Skeletal muscle satellite cell (primary cell): ENCODE data around the gene NAP1L4.
A peak's percentile ranks its signal among the peaks of the same experiment; 100 is the strongest.
"Not testable (repeated sequence)": the region's sequence is repeated elsewhere in the genome, so short reads cannot be mapped to it uniquely, and the experiment has no call there.

ENCODE experiments used
- H3K27me3 ChIP-seq: 2 replicates; pipeline ENCODE4 v1.7.0; 2013; ENCODE audit warnings: low read length; ENCODE audit not compliant: control insufficient read depth, insufficient read depth
- H3K36me3 ChIP-seq: 2 replicates; pipeline ENCODE4 v1.7.0; 2013; ENCODE audit warnings: mild to moderate bottlenecking, control low read depth, low read length; ENCODE audit not compliant: insufficient read depth
- H3K4me1 ChIP-seq: 2 replicates; pipeline ENCODE4 v1.7.0; 2013; ENCODE audit warnings: low read length; ENCODE audit not compliant: control insufficient read depth, insufficient read depth
- H3K4me2 ChIP-seq: 2 replicates; pipeline ENCODE4 v1.7.0; 2013; ENCODE audit warnings: mild to moderate bottlenecking, low read length
- H3K4me3 ChIP-seq: 2 replicates; pipeline ENCODE4 v1.7.0; 2013; ENCODE audit warnings: low read length
- H3K9ac ChIP-seq: 2 replicates; pipeline ENCODE4 v1.7.0; 2013; ENCODE audit warnings: mild to moderate bottlenecking, low read depth, low read length, moderate library complexity
- H3K9me3 ChIP-seq: replicated peaks from 2 replicates; pipeline ENCODE4 v1.7.0; 2013; ENCODE audit warnings: mild to moderate bottlenecking, control low read depth, low read length

The NAP1L4 gene

DNA sequence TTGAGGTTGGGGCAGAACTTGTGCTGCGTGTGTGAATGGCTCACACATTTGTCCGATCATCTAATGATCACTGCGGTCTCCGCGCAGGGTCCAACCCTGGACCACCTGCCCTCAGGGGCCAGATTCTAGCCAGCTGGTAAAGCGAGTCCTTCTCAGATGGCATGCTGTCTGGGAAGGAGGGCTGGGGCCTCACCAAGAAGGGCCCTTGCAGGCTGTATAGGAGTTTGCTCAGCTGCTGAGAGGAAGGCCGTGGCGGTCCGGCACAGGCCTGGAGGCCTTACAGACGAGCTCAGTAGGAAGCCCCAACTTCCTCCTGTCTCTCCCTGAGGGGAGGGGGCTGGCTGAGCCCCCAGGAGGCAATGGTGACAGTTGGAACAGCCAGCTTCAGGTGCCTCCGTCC, 76.7 kb downstream of the NAP1L4 start:
- H3K9me3 ChIP-seq = no peaks in the 10 kb centered on the region
- H3K9ac ChIP-seq = no peak overlapping the region
- no peaks in the 10 kb centered on the region for H3K36me3 ChIP-seq
- no peak overlapping the region for H3K4me3 ChIP-seq
- peaks cover 22% of the 10 kb centered on the region for H3K4me1 ChIP-seq
- no peak overlapping the region for H3K4me2 ChIP-seq
- no peaks in the 10 kb centered on the region for H3K27me3 ChIP-seq

DNA sequence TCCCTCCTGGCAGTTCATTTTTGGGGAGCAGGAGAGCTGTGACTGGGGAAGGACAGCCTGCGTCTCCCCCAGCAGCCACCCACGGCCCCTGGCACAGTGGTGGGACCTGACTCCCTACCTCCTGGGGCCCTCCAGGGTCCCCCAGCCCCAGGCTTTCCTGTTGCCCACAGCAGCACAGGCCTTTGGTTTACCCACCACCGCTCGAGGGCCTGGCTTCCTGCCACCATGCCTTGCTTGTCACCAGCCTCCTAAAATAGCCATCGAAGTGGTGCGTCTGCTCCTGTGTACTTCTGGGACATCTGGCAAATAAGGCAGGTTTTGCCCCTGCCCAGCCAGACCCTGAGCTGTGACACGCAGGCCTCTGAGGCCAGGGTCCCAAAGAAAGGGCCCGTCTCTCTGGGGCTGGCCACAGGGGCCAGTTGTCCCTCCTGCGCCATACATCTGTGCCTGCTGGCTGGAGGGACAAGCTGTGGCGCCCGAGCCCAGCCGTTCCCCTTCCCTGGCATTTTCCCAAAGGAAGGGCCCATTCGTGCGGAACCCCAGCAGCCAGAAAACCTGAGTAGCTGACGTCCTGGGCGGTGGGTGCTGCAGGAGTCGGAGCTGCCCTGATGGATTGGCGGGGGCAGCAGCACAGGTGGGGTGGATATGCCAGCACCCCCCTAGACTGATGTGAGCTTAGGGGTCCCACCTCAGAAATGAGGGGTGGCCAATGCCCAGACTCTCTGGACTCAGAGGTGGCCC, 77.5 kb downstream of the NAP1L4 start:
- H3K4me3 ChIP-seq = no peak overlapping the region
- no peaks in the 10 kb centered on the region for H3K36me3 ChIP-seq
- no peaks in the 10 kb centered on the region for H3K27me3 ChIP-seq
- H3K9me3 ChIP-seq = no peaks in the 10 kb centered on the region
- peaks cover 22% of the 10 kb centered on the region for H3K4me1 ChIP-seq
- no peak overlapping the region for H3K4me2 ChIP-seq
- H3K9ac ChIP-seq = no peak overlapping the region

DNA sequence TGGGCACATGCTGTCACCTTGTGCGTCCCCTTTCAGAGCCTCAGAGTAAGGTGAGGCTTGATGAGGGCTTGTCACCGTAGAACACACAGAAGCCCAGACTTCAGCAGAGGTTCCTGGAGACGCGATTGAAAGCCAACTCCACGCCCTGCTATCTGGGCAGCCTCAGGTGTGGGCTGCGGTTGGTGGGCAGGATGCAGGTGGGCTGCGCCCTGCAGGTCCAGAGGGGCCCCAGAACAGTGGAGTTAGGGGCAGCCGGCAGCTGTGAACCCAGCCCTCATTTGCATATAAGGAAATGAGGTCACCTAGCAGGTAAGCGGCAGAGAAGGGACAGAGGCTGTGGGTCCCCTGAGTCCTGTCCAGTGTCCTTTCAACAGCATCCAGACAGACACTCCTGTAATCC, 78.4 kb downstream of the NAP1L4 start:
- Histone ChIP-seq H3K9ac (no peak overlapping the region), H3K4me1 (peaks cover 22% of the 10 kb centered on the region), H3K4me3 (no peak overlapping the region), H3K4me2 (no peak overlapping the region), H3K9me3 (no peaks in the 10 kb centered on the region), H3K36me3 (no peaks in the 10 kb centered on the region), H3K27me3 (no peaks in the 10 kb centered on the region)

DNA sequence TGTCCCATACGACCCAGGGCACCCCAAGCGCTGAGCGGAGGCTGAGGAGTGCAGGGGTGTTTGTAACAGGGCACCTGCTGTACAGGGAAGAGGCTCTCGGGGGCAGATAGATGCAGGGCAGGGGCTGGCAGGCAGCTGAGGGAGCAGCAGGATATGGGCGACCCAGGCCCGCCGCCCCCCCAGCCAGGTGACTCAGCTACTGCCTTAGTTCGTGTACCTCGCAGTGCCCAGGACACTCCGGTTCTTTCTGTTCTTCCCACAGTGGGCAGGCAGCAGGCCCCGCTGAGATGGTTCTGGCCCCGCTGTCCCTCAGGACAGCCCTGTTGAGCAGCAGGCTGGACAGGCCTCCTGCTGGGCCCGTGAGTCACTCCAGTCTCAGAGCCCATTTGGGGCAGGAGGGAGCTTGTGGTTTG, 79.1 kb downstream of the NAP1L4 start:
- no peaks in the 10 kb centered on the region for H3K9me3 ChIP-seq
- H3K36me3 ChIP-seq = no peaks in the 10 kb centered on the region
- H3K4me3 ChIP-seq = peak overlapping the region; percentile 44
- H3K4me2 ChIP-seq = peak overlapping the region; percentile 68
- H3K27me3 ChIP-seq = no peaks in the 10 kb centered on the region
- H3K9ac ChIP-seq = peak overlapping the region; percentile 31
- peaks cover 22% of the 10 kb centered on the region for H3K4me1 ChIP-seq

GRCh38 chr11:2912498-2912897, 79.6 kb downstream of the NAP1L4 start:
- Histone ChIP-seq H3K4me2 (peak overlapping the region; percentile 68), H3K9ac (peak overlapping the region; percentile 31), H3K27me3 (no peaks in the 10 kb centered on the region), H3K36me3 (no peaks in the 10 kb centered on the region), H3K4me1 (peaks cover 22% of the 10 kb centered on the region), H3K9me3 (no peaks in the 10 kb centered on the region), H3K4me3 (peak overlapping the region; percentile 44)

DNA sequence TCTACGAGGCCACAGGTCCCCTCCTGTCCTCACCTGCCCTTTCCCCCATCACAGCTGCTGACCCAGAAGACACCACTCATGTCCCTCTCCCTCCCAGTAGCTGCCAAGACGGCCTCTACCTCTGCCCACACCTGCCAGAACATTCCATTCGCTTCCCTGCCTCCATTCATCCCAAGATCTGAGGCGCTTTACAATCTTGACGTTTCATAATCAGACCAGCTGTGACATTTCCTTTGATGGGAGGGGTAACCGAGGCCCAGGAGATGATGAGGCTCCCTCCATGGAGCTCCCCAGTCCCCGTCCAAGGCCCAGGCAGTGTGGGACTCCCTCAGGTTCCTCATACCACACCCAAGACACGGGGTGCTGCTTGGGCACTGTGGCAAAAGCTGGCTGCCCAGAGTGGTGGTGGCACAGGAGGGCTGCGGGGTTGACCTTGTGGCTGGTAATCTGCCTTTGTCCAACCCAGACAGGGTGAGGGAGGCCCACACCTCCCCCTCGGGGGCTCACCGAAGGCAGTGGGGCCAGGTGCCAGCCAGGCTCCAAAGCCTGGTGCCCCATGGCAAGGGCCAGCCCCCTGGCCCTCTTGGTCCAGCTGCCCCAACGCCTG, 80.2 kb downstream of the NAP1L4 start:
- no peaks in the 10 kb centered on the region for H3K9me3 ChIP-seq
- no peaks in the 10 kb centered on the region for H3K27me3 ChIP-seq
- H3K4me1 ChIP-seq = peaks cover 22% of the 10 kb centered on the region
- no peak overlapping the region for H3K4me2 ChIP-seq
- no peak overlapping the region for H3K9ac ChIP-seq
- no peak overlapping the region for H3K4me3 ChIP-seq
- H3K36me3 ChIP-seq = no peaks in the 10 kb centered on the region

DNA sequence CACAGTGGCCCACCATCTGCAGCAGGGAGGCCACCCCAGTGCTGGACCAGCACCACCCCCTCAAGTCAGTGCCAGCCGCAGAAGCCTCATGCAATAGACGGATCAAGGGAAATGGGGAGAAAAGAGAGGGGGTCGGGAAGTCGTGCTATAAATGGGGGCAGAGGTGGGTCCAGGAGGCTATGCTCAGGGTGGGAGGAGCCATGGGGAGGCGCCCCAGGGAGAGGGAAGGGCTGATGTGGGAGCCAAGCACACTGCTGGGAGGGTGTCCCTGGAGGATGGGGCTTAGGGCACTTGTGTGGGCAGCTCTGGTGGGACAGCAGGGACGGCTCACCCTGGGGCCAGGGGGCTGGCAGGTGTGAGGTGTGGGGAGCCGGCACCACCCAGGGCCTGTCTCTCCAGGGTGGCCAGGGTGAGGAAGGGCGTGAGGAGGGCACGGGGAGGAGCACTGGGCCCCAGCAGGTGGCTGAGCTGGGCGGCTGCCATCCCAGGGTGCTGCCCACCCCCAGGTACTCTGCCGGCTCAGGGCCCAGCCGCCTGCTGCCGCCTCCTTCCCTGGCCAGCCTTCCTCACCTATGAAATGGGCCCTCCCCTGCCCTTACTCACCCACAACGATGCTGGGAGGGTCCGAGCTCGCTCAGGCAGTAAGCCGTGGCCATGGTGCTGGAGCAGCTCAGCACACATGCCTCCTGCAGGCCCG, 80.9 kb downstream of the NAP1L4 start:
- no peak overlapping the region for H3K4me2 ChIP-seq
- no peaks in the 10 kb centered on the region for H3K9me3 ChIP-seq
- H3K9ac ChIP-seq = no peak overlapping the region
- no peaks in the 10 kb centered on the region for H3K36me3 ChIP-seq
- no peak overlapping the region for H3K4me3 ChIP-seq
- H3K4me1 ChIP-seq = peaks cover 22% of the 10 kb centered on the region
- H3K27me3 ChIP-seq = no peaks in the 10 kb centered on the region

GRCh38 chr11:2910401-2910955, 81.7 kb downstream of the NAP1L4 start:
- no peaks in the 10 kb centered on the region for H3K36me3 ChIP-seq
- no peaks in the 10 kb centered on the region for H3K9me3 ChIP-seq
- H3K4me2 ChIP-seq = no peak overlapping the region
- peaks cover 22% of the 10 kb centered on the region for H3K4me1 ChIP-seq
- no peaks in the 10 kb centered on the region for H3K27me3 ChIP-seq
- no peak overlapping the region for H3K4me3 ChIP-seq
- H3K9ac ChIP-seq = no peak overlapping the region

DNA sequence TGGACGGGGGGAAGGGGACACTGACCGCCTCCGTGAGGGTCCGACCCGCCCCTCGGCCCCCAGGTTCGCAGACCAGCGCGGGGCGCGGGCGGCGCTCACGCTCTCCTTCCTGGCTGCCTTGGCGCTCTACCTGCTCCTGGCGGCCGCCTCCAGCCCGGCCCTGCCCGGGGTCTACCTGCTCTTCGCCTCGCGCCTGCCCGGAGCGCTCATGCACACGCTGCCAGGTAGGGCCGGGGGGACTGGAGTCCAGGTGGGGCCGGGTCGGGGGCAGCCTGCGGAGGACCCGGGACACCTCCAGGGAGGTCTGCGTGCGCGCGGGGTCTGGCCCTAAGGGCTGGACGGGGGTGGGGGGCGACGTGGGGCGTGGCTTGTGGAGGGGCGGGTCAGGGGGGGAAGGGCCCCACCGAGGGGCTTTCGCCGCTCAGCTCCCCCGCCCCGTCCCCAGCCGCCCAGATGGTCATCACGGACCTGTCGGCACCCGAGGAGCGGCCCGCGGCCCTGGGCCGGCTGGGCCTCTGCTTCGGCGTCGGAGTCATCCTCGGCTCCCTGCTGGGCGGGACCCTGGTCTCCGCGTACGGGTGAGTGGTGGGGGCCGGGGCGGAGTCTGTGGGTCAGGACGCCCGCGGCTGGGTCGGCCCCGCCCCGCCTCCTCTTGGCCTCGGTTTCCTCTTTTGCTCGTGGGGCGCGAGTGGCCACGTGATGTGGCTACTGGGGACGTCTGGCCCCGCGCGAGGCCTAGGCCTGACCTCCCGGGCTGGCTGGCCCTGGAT, 82.8 kb downstream of the NAP1L4 start:
- Histone ChIP-seq H3K9ac (no peak overlapping the region), H3K4me1 (peaks cover 22% of the 10 kb centered on the region), H3K4me2 (no peak overlapping the region), H3K36me3 (no peaks in the 10 kb centered on the region), H3K9me3 (no peaks in the 10 kb centered on the region), H3K27me3 (no peaks in the 10 kb centered on the region), H3K4me3 (no peak overlapping the region)

DNA sequence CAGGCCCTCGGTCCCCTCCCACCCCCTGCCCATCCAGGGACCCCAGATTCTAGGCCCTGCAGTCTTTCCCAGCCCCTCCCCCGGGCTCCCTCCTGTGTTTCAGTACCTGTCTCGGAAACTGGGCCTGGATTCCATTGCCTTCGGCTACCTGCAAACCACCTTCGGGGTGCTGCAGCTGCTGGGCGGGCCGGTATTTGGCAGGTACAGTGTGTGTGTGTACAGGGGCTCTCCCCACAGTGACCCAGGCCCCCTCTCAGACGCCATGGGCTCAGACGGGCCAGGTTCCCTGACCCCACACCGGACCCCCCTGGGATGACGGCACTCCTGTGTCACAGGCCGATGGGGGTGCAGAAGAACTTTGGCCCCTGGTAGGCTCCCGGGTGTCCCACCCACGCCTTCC, 84.0 kb downstream of the NAP1L4 start:
- Histone ChIP-seq H3K9ac (no peak overlapping the region), H3K4me1 (peaks cover 15% of the 10 kb centered on the region), H3K27me3 (no peaks in the 10 kb centered on the region), H3K36me3 (no peaks in the 10 kb centered on the region), H3K4me3 (no peak overlapping the region), H3K4me2 (no peak overlapping the region), H3K9me3 (no peaks in the 10 kb centered on the region)

- H3K9me3 ChIP-seq, H3K36me3 ChIP-seq, H3K27me3 ChIP-seq, H3K9ac ChIP-seq, H3K4me3 ChIP-seq, H3K4me2 ChIP-seq: not testable (repeated sequence)
- H3K4me1 ChIP-seq = peaks cover 17% of the 10 kb centered on the region
Observed at GRCh38 chr11:2905299-2905698, 86.8 kb downstream of the NAP1L4 start.
